Dermis lymphatic vessel endothelial cell (primary cell): ENCODE data around the gene N4BP3. TPM values are rescaled to one million over a fixed set of nuclear protein-coding genes. Genes with fewer than 3 reads are reported as not detected.

Source experiments
- total RNA-seq: library from RNA; depleted of rRNA; stranded (reverse); fragments of >200 nt; gene quantifications from 2 replicates; pipeline ENCODE4 v1.2.1, GENCODE V29; 2014

N4BP3 gene, protein sequence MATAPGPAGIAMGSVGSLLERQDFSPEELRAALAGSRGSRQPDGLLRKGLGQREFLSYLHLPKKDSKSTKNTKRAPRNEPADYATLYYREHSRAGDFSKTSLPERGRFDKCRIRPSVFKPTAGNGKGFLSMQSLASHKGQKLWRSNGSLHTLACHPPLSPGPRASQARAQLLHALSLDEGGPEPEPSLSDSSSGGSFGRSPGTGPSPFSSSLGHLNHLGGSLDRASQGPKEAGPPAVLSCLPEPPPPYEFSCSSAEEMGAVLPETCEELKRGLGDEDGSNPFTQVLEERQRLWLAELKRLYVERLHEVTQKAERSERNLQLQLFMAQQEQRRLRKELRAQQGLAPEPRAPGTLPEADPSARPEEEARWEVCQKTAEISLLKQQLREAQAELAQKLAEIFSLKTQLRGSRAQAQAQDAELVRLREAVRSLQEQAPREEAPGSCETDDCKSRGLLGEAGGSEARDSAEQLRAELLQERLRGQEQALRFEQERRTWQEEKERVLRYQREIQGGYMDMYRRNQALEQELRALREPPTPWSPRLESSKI
- total RNA-seq = 11.7 and 22.0 TPM in 2 replicates

DNA sequence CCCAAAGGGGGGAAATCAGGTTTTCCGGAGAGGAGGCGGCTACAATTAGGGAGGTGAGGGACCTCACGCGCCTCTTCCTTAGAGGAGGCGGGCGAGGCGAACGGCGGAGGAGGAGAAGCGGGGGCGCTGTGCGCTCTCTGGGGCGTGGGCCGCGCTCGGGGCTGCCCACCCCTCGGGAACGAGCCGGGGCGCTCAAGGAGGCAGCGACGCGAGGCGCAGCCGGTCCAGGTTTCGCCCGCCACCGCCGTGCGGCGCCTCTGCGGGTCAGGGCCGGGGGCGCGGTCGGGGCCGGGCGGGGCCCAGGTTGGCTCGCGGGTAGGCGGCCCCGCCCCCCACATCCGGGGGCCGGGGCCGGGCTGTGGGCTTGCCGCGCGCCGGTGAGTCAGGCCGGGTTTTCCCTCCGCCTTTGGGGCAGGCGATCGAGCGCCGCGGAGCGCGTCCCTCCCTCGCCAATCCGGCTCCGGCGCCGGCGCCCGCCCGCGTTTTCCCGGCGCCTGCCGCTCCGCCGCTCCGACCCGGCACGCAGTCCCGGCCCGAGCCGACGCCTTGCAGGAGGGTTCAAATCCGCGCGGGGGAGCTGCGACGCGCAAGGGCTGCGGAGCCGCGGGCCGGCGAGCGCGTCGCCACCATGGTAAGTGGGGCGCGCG is at the start of gene N4BP3:
Gene N4BP3, plus strand, starts transcription at position 392 of the 647 bp plus-strand sequence. CDS start 6,052 bp downstream, outside the sequence.

DNA sequence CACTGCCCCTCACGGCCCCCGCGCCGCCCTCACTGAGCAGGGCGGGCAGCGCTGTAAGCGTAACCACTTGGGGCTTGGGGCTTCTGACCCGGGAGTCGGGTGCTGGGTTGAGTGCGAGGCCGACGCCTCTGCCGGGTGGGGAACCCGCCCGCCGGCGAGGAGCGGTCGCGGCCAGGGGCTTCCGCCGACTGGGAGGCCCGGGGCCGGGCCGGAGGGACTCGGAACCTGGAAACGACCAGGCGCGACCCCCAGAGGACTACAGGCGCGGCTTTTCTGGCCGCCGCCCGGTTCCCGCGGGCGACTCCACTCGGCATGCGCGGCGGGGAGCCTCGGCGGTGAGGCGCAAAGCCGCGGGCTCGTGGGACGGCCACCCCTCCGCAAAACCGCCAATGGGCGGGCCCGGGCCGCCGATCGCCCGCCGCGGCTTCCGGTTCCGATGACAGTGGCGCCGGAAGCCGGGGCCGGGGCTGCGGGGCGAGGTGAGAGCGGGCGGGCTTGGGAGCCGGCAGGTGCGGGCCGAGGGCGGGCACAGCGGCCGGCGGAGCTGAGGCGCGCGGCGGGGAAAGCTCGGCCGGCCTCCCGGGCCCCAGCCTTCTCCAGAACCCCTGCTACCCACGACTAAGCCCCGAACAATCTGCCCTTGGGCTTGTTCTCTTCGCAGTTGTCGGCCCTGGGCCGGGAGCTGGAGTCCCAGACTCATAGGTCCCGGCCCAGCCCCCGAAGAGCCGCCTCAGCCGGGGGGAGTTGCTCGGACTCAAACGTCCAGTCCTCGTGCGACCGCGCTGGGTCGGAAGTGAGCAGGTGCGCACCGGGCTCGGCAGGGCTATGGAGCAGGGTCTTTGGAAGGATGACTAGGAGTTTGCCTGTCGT is 17.5 kb downstream of the N4BP3 start, which contains the start of gene RMND5B:
Gene RMND5B, plus strand, starts transcription at position 439 of the 870 bp plus-strand sequence. CDS start 7,106 bp downstream, outside the sequence.

DNA sequence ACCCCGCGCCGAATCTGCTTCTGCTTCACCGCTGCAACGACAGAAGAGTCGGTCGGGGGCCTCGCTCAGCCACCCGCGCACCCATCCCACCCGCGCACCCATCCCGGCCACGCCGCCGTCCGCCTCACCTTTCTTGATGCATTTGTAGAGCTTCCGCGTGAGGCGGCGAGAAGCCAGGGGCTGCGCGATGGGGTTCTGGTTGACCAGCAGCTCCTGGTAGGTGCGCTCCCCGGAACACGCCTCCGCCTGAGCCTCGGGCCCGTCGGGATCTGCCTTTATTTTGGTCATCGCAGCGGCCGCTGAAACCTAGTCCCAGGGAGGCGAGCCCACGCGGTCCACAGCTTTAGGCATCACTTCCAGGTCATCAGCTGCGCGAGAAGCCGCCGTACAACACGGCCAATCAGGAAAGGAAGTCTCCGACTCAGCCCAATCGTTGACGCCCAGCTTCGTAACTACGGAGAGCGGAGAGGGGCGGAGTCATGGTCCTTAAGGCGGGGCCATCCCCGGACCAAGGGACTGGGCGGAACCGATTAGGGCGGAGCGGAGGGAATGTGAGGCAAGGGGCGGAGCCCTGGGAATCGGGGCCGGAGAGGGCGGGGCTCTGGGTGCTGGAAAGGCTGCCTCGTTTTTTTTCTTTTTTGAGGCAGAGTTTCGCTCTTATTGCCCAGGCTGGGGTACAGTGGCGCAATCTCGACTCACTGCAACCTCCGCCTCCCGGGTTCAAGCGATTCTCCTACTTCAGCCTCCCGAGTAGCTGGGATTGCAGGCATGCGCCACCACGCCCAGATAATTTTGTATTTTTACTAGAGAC is 40.4 kb downstream of the N4BP3 start, which contains the start of gene NHP2:
Gene NHP2, minus strand, starts transcription at position 356 of the 811 bp plus-strand sequence. Its CDS starts 68 bp downstream, at position 288.

Other genes starting within 250 kb of the N4BP3 start
- gene PROP1, start 117.3 kb upstream of the N4BP3 start, total RNA-seq = not detected in 2 replicates
- 27.1 and 28.0 TPM in 2 replicates for gene RMND5B, start 17.5 kb downstream of the N4BP3 start, total RNA-seq
- gene NHP2, start 40.4 kb downstream of the N4BP3 start, total RNA-seq = 77.8 and 98.2 TPM in 2 replicates
- gene GMCL2, start 73.8 kb downstream of the N4BP3 start, total RNA-seq = not detected in 2 replicates
- 46.8 and 47.7 TPM in 2 replicates for gene HNRNPAB, start 91.0 kb downstream of the N4BP3 start, total RNA-seq
- 38.8 and 44.0 TPM in 2 replicates for gene PHYKPL, start 119.3 kb downstream of the N4BP3 start, total RNA-seq